ENCODE measurements around the gene RGS2. TPM values are rescaled to one million over a fixed set of nuclear protein-coding genes. Genes with fewer than 3 reads are reported as not detected.

The RGS2 gene
- polyA plus RNA-seq, 1 experiment = 80.3 TPM

GRCh38 chr1:192846950-192847349 is 38.1 kb downstream of the RGS2 start:
- DNase-seq (ENCODE audit: low read depth, low spot score) = no peak
- Histone ChIP-seq H3K27ac (ENCODE audit: low read depth, low read length) (no peak overlapping the region), H3K4me3 (ENCODE audit: low read depth, low read length) (no peak overlapping the region), H3K9me3 (ENCODE audit: control insufficient read depth, insufficient read depth, low read length) (no peaks in the 10 kb centered on the region), H3K27me3 (ENCODE audit: control insufficient read depth, insufficient read depth, low read length) (no peaks in the 10 kb centered on the region)
- POLR2A ChIA-PET = no interaction called here
- CTCF ChIA-PET = no interaction called here
- no peak for TF ChIP-seq CTCF (IDR thresholded peaks at IDR 0.05; ENCODE audit: low read depth, low read length)

GRCh38 chr1:192849011-192849410 is 40.2 kb downstream of the RGS2 start:
- no peak overlapping the region for H3K27ac ChIP-seq (ENCODE audit: low read depth, low read length)
- no peak for DNase-seq (ENCODE audit: low read depth, low spot score)
- no peak overlapping the region for H3K4me3 ChIP-seq (ENCODE audit: low read depth, low read length)
- no peaks in the 10 kb centered on the region for H3K27me3 ChIP-seq (ENCODE audit: control insufficient read depth, insufficient read depth, low read length)
- H3K9me3 ChIP-seq (ENCODE audit: control insufficient read depth, insufficient read depth, low read length) = no peaks in the 10 kb centered on the region
- ChIA-PET POLR2A (no interaction called here), CTCF (interaction anchor here (1.2 kb wide), 1 partner anchor 170 kb away, joined by 4 read pairs; no protein-coding TSS in a partner anchor)
- TF ChIP-seq CTCF (IDR thresholded peaks at IDR 0.05; ENCODE audit: low read depth, low read length) = no peak

- no peak for TF ChIP-seq CTCF (IDR thresholded peaks at IDR 0.05; ENCODE audit: low read depth, low read length)
- H3K9me3 ChIP-seq (ENCODE audit: control insufficient read depth, insufficient read depth, low read length) = no peaks in the 10 kb centered on the region
- H3K27ac ChIP-seq (ENCODE audit: low read depth, low read length) = no peak overlapping the region
- ChIA-PET POLR2A (no interaction called here), CTCF (no interaction called here)
- no peak overlapping the region for H3K4me3 ChIP-seq (ENCODE audit: low read depth, low read length)
- no peaks in the 10 kb centered on the region for H3K27me3 ChIP-seq (ENCODE audit: control insufficient read depth, insufficient read depth, low read length)
- no peak for DNase-seq (ENCODE audit: low read depth, low spot score)
Measured at GRCh38 chr1:192849442-192849841, 40.6 kb downstream of the RGS2 start.

- POLR2A ChIA-PET = no interaction called here
Measured at GRCh38 chr1:192852001-192852947, 43.4 kb downstream of the RGS2 start.

More at GRCh38 chr1:192852001-192852947, 43.4 kb downstream of the RGS2 start:
- CTCF ChIA-PET = interaction anchor here (0.6 kb wide), 1 partner anchor 272 kb away, joined by 3 read pairs; no protein-coding TSS in a partner anchor
- Histone ChIP-seq H3K27ac (ENCODE audit: low read depth, low read length) (no peak overlapping the region), H3K4me3 (ENCODE audit: low read depth, low read length) (no peak overlapping the region), H3K27me3 (ENCODE audit: control insufficient read depth, insufficient read depth, low read length) (no peaks in the 10 kb centered on the region), H3K9me3 (ENCODE audit: control insufficient read depth, insufficient read depth, low read length) (no peaks in the 10 kb centered on the region)
- DNase-seq (ENCODE audit: low read depth, low spot score) = no peak
- no peak for TF ChIP-seq CTCF (IDR thresholded peaks at IDR 0.05; ENCODE audit: low read depth, low read length)
